Endothelial cell of umbilical vein (primary cell): ENCODE results near the gene PAX1. TPM values are rescaled to one million over a fixed set of nuclear protein-coding genes. Genes with fewer than 3 reads are reported as not detected.

ENCODE experiments used
- BruUV-seq: library from RNA; stranded (reverse); fragments of 400-500 nt; replicated peaks from 2 replicates; lab custom pipeline; 2021; lab: Mats Ljungman, UMichigan
- CTCF ChIA-PET: fragments of 300-600, 350-600 bp; sonication (Branson Sonifier 250); formaldehyde crosslinking; loops from one replicate; lab custom pipeline; 2021; ENCODE audit warnings: antibody characterized with exemption, inconsistent platforms; lab: Charles Lee
- POLR2A ChIA-PET: fragments of 300-600, 350-600 bp; sonication (Branson Sonifier 250); formaldehyde crosslinking; loops from one replicate; lab custom pipeline; 2021; ENCODE audit warnings: antibody characterized with exemption, inconsistent platforms; lab: Charles Lee
- DNase-seq: peaks from one replicate; pipeline ENCODE4 v3.0.0-alpha.2; 2011; ENCODE audit warnings: low read depth, low spot score
- FAIRE-seq: peaks from 2 replicates; lab custom pipeline; 2011; peaks lifted over from hg19 to GRCh38; lab: Jason Lieb, UNC
- H2AFZ ChIP-seq: 2 replicates; pipeline ENCODE4 v1.6.0; 2012; ENCODE audit warnings: low read depth, low read length, control low read depth, inconsistent platforms
- H3K27ac ChIP-seq: 2 replicates; pipeline ENCODE4 v1.5.1; 2011; ENCODE audit warnings: low read depth, mild to moderate bottlenecking, control low read depth, low read length, moderate library complexity; ENCODE audit not compliant: insufficient read depth
- H3K27me3 ChIP-seq, 2 experiments: 2 replicates each; pipeline versions ENCODE4 v1.6.0 to v1.6.1; 2011; ENCODE audit warnings: low read length in 2 of 2, mixed read lengths in 1 of 2; ENCODE audit not compliant: control insufficient read depth in 2 of 2, insufficient read depth in 2 of 2
- H3K36me3 ChIP-seq, 2 experiments: 2 replicates in 1 of 2; 3 replicates in 1 of 2; pipeline ENCODE4 v1.5.1; 2011; ENCODE audit warnings: low read length in 2 of 2, mild to moderate bottlenecking in 1 of 2, moderate library complexity in 1 of 2; ENCODE audit not compliant: control insufficient read depth in 2 of 2, insufficient read depth in 2 of 2; ENCODE audit errors: extremely low read depth in 1 of 2
- H3K4me1 ChIP-seq: 3 replicates; pipeline ENCODE4 v1.5.1; 2011; ENCODE audit warnings: mild to moderate bottlenecking, low read length; ENCODE audit not compliant: control insufficient read depth, insufficient read depth; ENCODE audit errors: extremely low read depth
- H3K4me2 ChIP-seq: 2 replicates; pipeline ENCODE4 v1.6.1; 2011; ENCODE audit warnings: low read length, control low read depth, mixed read lengths; ENCODE audit not compliant: insufficient read depth
- H3K4me3 ChIP-seq, 3 experiments: fragments of 200-600 bp in 1 of 3; sonication (generic), shearing (Covaris generic) in 1 of 3; replicated peaks in 1 of 3; 2 replicates each; pipeline ENCODE4 v1.5.1; 2011 to 2016; ENCODE audit warnings: control low read depth in 3 of 3, low read length in 3 of 3, mild to moderate bottlenecking in 2 of 3, inconsistent platforms in 1 of 3, low read depth in 1 of 3, moderate library complexity in 1 of 3; ENCODE audit not compliant: insufficient read depth in 1 of 3
- H3K79me2 ChIP-seq: 2 replicates; pipeline ENCODE4 v1.6.0; 2012; ENCODE audit warnings: low read length, inconsistent platforms; ENCODE audit not compliant: control insufficient read depth, insufficient read depth
- H3K9ac ChIP-seq: replicated peaks from 2 replicates; pipeline ENCODE3; 2011; ENCODE audit warnings: low read length, control low read depth; ENCODE audit not compliant: insufficient read depth; ENCODE audit errors: extremely low read depth
- H3K9me1 ChIP-seq: replicated peaks from 3 replicates; pipeline ENCODE4 v1.6.0; 2011; ENCODE audit warnings: mild to moderate bottlenecking, low read length; ENCODE audit not compliant: control insufficient read depth, insufficient read depth; ENCODE audit errors: extremely low read depth
- H3K9me3 ChIP-seq: replicated peaks from 2 replicates; pipeline ENCODE4 v1.5.1; 2012; ENCODE audit warnings: low read length, inconsistent platforms; ENCODE audit not compliant: control insufficient read depth, insufficient read depth
- H4K20me1 ChIP-seq: replicated peaks from 2 replicates; pipeline ENCODE3; 2011; ENCODE audit warnings: mild to moderate bottlenecking, low read length; ENCODE audit not compliant: control insufficient read depth, insufficient read depth; ENCODE audit errors: extremely low read depth
- CTCF ChIP-seq, 2 donors: IDR thresholded peaks; 1 replicate in 1 of 2; 2 replicates in 1 of 2; pipeline ENCODE4 v1.5.1; 2011; ENCODE audit warnings: low read length in 2 of 2, mild to moderate bottlenecking in 2 of 2, moderate library complexity in 2 of 2, control low read depth in 1 of 2, inconsistent platforms in 1 of 2, low read depth in 1 of 2; ENCODE audit not compliant: insufficient read depth in 1 of 2; ENCODE audit errors: extremely low read depth in 1 of 2
- EZH2 ChIP-seq: IDR thresholded peaks from 2 replicates; pipeline ENCODE4 v1.6.1; 2012; ENCODE audit warnings: borderline replicate concordance, low read depth, mild to moderate bottlenecking, moderate library complexity, low read length, inconsistent platforms; ENCODE audit not compliant: severe bottlenecking
- FOS ChIP-seq: IDR thresholded peaks from 2 replicates; pipeline ENCODE4 v1.6.1; 2011; ENCODE audit warnings: mild to moderate bottlenecking, low read length, moderate library complexity, borderline replicate concordance; ENCODE audit not compliant: insufficient read depth
- GATA2 ChIP-seq: IDR thresholded peaks from 2 replicates; pipeline ENCODE4 v1.7.0; 2011; ENCODE audit warnings: low read depth, mild to moderate bottlenecking, moderate library complexity, mixed read lengths, low read length; ENCODE audit not compliant: insufficient read length, insufficient read depth
- JUN ChIP-seq: IDR thresholded peaks from 2 replicates; pipeline ENCODE4 v1.6.1; 2011; ENCODE audit warnings: borderline replicate concordance, low read depth; ENCODE audit not compliant: insufficient read length, insufficient read depth
- MAX ChIP-seq: IDR thresholded peaks from 2 replicates; pipeline ENCODE4 v1.6.1; 2011; ENCODE audit not compliant: insufficient read depth, insufficient read length
- MYC ChIP-seq: IDR thresholded peaks from one replicate; pipeline ENCODE4 v1.6.1; 2011; ENCODE audit warnings: mild to moderate bottlenecking, low read depth, low read length
- POLR2A ChIP-seq: IDR thresholded peaks from 2 replicates; pipeline ENCODE4 v1.6.1; 2012; ENCODE audit warnings: low read depth, mild to moderate bottlenecking, control low read depth, low read length
- POLR2AphosphoS5 ChIP-seq: IDR thresholded peaks from 2 replicates; pipeline ENCODE4 v1.6.1; 2012; ENCODE audit warnings: low read depth, mild to moderate bottlenecking, control low read depth, low read length, moderate library complexity; ENCODE audit not compliant: insufficient read depth
- dilution Hi-C: fragments of 300-500 bp; cut with MboI; formaldehyde crosslinking; loops from one replicate; pipeline ENCODE4 v1.15.0; 2019; ENCODE audit warnings: low sequenced_read_pairs; ENCODE audit not compliant: extremely low pct_ligation_motif_present
- intact Hi-C: fragments of 100-400 bp; cut with micrococcal nuclease; formaldehyde crosslinking; loops from one replicate; pipeline ENCODE4 v1.10.0; 2022
- polyA plus RNA-seq, 4 experiments: library from polyadenylated mRNA; depleted of rRNA in 3 of 4; stranded (reverse) in 3 of 4; unstranded in 1 of 4; fragments of >200 nt; gene quantifications; 2 replicates each; pipeline versions ENCODE4 v1.2.1 to v1.2.3, GENCODE V29; 2011 to 2012; ENCODE audit warnings: missing spikeins in 1 of 4
- total RNA-seq: library from RNA; stranded (reverse); gene quantifications from 2 replicates; pipeline ENCODE4 v1.2.3, GENCODE V29; 2021

Gene PAX1
- total and polyA plus RNA-seq, 2 donors (not counting 3 experiments of a cell fraction or from before 2014, with no cell fraction given), result not detected

DNA sequence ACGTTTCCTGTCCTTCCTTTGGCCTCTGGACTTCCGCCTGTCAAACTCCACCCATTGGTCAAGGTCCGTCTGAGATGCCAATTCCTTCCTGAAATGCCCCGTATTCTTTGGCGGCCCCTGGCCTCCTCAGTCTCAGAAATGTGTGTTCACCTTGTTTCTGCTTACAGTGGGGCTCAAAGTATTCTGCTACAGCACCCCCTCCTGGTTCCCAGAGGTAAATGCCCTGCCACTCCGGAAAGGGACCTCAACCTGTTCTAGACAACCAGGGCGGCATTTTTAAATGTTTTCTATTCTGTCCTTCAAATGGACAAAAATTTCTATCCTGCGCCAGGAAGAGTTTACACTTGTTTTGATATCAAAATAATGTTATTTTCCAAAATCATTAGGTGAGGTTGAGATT is 12.1 kb upstream of the PAX1 start:
- DNase-seq (no peak), FAIRE-seq (no peak)
- H3K79me2 ChIP-seq, result no peaks in the 10 kb centered on the region
- H3K27ac ChIP-seq, result no peak overlapping the region
- no peaks in the 10 kb centered on the region for H3K36me3 ChIP-seq
- no peak overlapping the region for H3K9ac ChIP-seq
- dilution Hi-C loops, result no loop called here
- BruUV-seq, result no TSS peak
- ChIA-PET POLR2A (no interaction called here), CTCF (no interaction called here)
- no peak overlapping the region for H3K4me3 ChIP-seq
- no peaks in the 10 kb centered on the region for H3K9me1 ChIP-seq
- peaks cover 0 to 3% of the 10 kb centered on the region in 2 experiments for H3K27me3 ChIP-seq
- H3K4me1 ChIP-seq, result no peaks in the 10 kb centered on the region
- no peak overlapping the region for H2AFZ ChIP-seq
- no peak overlapping the region for H3K4me2 ChIP-seq
- intact Hi-C loops, result no loop called here
- TF ChIP-seq FOS, result no peak
- no peak for TF ChIP-seq JUN
- no peak for TF ChIP-seq POLR2A
- no peak for TF ChIP-seq POLR2AphosphoS5
- TF ChIP-seq MAX, result no peak
- TF ChIP-seq CTCF (IDR thresholded peaks at IDR 0.05; ENCODE audit: extremely low read depth in 1 of 2, insufficient read depth in 1 of 2, low read depth in 1 of 2, low read length in 2 of 2), result no peak
- no peak for TF ChIP-seq GATA2
- TF ChIP-seq MYC, result no peak
- no peak for TF ChIP-seq EZH2
- no peaks in the 10 kb centered on the region for H3K9me3 ChIP-seq
- no peaks in the 10 kb centered on the region for H4K20me1 ChIP-seq
